Endodermal cell (in vitro differentiated cells): Measurements from ENCODE around the gene EFNA5. TPM values are rescaled to one million over a fixed set of nuclear protein-coding genes. Genes with fewer than 3 reads are reported as not detected.

Experiments used
- DNase-seq: peaks from one replicate; pipeline ENCODE4 v3.0.0-alpha.2; 2017
- H3K27ac ChIP-seq: 2 replicates; pipeline ENCODE4 v1.5.1; 2013; ENCODE audit warnings: mild to moderate bottlenecking, low read depth, low read length, moderate library complexity
- H3K27me3 ChIP-seq: 2 replicates; pipeline ENCODE4 v1.6.1; 2013; ENCODE audit warnings: mild to moderate bottlenecking, low read length, moderate library complexity; ENCODE audit not compliant: insufficient read depth, control insufficient read depth, poor library complexity, severe bottlenecking
- H3K36me3 ChIP-seq: 2 replicates; pipeline ENCODE4 v1.7.0; 2013; ENCODE audit warnings: mild to moderate bottlenecking, low read length, moderate library complexity; ENCODE audit not compliant: control insufficient read depth, insufficient read depth
- H3K4me1 ChIP-seq: one replicate; pipeline ENCODE4 v1.7.0; 2013; ENCODE audit warnings: low read length; ENCODE audit not compliant: control insufficient read depth, insufficient read depth
- H3K4me3 ChIP-seq: 2 replicates; pipeline ENCODE4 v1.5.1; 2013; ENCODE audit warnings: mild to moderate bottlenecking, low read length, moderate library complexity
- H3K9ac ChIP-seq: 2 replicates; pipeline ENCODE4 v1.6.1; 2013; ENCODE audit warnings: mild to moderate bottlenecking, low read length, moderate library complexity; ENCODE audit not compliant: poor library complexity, severe bottlenecking; ENCODE audit errors: extremely low read depth
- H3K9me3 ChIP-seq: 2 replicates; pipeline ENCODE4 v1.6.1; 2013; ENCODE audit warnings: mild to moderate bottlenecking, low read length, moderate library complexity; ENCODE audit not compliant: control insufficient read depth
- H3K27ac Mint-ChIP-seq: 2 replicates; pipeline ENCODE4 v1.8.0; 2020; ENCODE audit warnings: mixed read lengths
- H3K27me3 Mint-ChIP-seq: 2 replicates; pipeline ENCODE4 v1.8.0; 2021; ENCODE audit warnings: mild to moderate bottlenecking, mixed read lengths; ENCODE audit not compliant: insufficient read depth
- H3K36me3 Mint-ChIP-seq: 2 replicates; pipeline ENCODE4 v1.8.0; 2020; ENCODE audit warnings: low read depth, mixed read lengths
- H3K4me1 Mint-ChIP-seq: 2 replicates; pipeline ENCODE4 v1.8.0; 2020; ENCODE audit warnings: mixed read lengths
- H3K4me3 Mint-ChIP-seq: 2 replicates; pipeline ENCODE4 v1.8.0; 2020; ENCODE audit warnings: mild to moderate bottlenecking, moderate library complexity, mixed read lengths
- H3K9me3 Mint-ChIP-seq: 2 replicates; pipeline ENCODE4 v1.8.0; 2020; ENCODE audit warnings: mild to moderate bottlenecking, mixed read lengths
- WGBS, 2 experiments: methylation state at CpG; one replicate each; pipeline versions ENCODE4 v1.1.5 to v1.1.7; 2013; ENCODE audit warnings: missing lambda C conversion rate in 2 of 2, mixed read lengths in 1 of 2; ENCODE audit not compliant: insufficient coverage in 1 of 2, insufficient read length in 1 of 2; 5-methylcytosine and 5-hydroxymethylcytosine counted together
- total RNA-seq, 2 donors: library from RNA; stranded (reverse); fragmentation: NEBNext Ultra II Directional in 1 of 2; extraction: Animal tissue kit (Norgen Biotek cat#: 25700) in 1 of 2; gene quantifications; 2 replicates in 1 of 2; 3 replicates in 1 of 2; pipeline ENCODE4 v1.2.1, GENCODE V29; 2021
- TF ChIP-seq, protein P1 (sequence below): fragments of 200-600 bp; sonication (generic); conservative IDR thresholded peaks from 2 replicates; pipeline ENCODE4 v1.5.0; 2021; ENCODE audit warnings: antibody characterized with exemption, mild to moderate bottlenecking

Gene EFNA5
- total RNA-seq, 2 donors from 2014 or later, result 53.3 to 63.1 TPM

GRCh38 chr5:107557051-107557658, 113.6 kb downstream of the EFNA5 start:
- H3K36me3 Mint-ChIP-seq, result no peaks in the 10 kb centered on the region
- Histone ChIP-seq H3K4me3 (no peak overlapping the region), H3K27me3 (no peaks in the 10 kb centered on the region), H3K4me1 (peaks cover 20% of the 10 kb centered on the region), H3K36me3 (peaks cover 13% of the 10 kb centered on the region), H3K27ac (no peak overlapping the region), H3K9ac (no peak overlapping the region), H3K9me3 (no peaks in the 10 kb centered on the region)
- no peak overlapping the region for H3K27ac Mint-ChIP-seq
- DNase-seq, result peak; percentile 67
- peaks cover 31% of the 10 kb centered on the region for H3K4me1 Mint-ChIP-seq
- H3K27me3 Mint-ChIP-seq, result no peaks in the 10 kb centered on the region
- TF ChIP-seq, protein P1, sequence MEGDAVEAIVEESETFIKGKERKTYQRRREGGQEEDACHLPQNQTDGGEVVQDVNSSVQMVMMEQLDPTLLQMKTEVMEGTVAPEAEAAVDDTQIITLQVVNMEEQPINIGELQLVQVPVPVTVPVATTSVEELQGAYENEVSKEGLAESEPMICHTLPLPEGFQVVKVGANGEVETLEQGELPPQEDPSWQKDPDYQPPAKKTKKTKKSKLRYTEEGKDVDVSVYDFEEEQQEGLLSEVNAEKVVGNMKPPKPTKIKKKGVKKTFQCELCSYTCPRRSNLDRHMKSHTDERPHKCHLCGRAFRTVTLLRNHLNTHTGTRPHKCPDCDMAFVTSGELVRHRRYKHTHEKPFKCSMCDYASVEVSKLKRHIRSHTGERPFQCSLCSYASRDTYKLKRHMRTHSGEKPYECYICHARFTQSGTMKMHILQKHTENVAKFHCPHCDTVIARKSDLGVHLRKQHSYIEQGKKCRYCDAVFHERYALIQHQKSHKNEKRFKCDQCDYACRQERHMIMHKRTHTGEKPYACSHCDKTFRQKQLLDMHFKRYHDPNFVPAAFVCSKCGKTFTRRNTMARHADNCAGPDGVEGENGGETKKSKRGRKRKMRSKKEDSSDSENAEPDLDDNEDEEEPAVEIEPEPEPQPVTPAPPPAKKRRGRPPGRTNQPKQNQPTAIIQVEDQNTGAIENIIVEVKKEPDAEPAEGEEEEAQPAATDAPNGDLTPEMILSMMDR, result no peak
- WGBS, 2 experiments, result 61 to 70% methylated on average over 7 to 11 of the region's 11 CpGs
- no peak overlapping the region for H3K4me3 Mint-ChIP-seq
- no peaks in the 10 kb centered on the region for H3K9me3 Mint-ChIP-seq

- Histone ChIP-seq H3K36me3 (peaks cover 13% of the 10 kb centered on the region), H3K4me3 (no peak overlapping the region), H3K9ac (no peak overlapping the region), H3K4me1 (peaks cover 20% of the 10 kb centered on the region), H3K27me3 (no peaks in the 10 kb centered on the region), H3K27ac (no peak overlapping the region), H3K9me3 (no peaks in the 10 kb centered on the region)
- Mint-ChIP-seq H3K36me3 (no peaks in the 10 kb centered on the region), H3K9me3 (no peaks in the 10 kb centered on the region), H3K4me1 (peaks cover 31% of the 10 kb centered on the region), H3K27me3 (no peaks in the 10 kb centered on the region), H3K4me3 (no peak overlapping the region), H3K27ac (no peak overlapping the region)
- TF ChIP-seq, protein P1, result no peak
- WGBS, 2 experiments, result 99 to 100% methylated on average over 1 to 7 of the region's 7 CpGs
- no peak for DNase-seq
These were observed 114.2 kb downstream of the EFNA5 start for GRCh38 chr5:107556575-107556974.

DNA sequence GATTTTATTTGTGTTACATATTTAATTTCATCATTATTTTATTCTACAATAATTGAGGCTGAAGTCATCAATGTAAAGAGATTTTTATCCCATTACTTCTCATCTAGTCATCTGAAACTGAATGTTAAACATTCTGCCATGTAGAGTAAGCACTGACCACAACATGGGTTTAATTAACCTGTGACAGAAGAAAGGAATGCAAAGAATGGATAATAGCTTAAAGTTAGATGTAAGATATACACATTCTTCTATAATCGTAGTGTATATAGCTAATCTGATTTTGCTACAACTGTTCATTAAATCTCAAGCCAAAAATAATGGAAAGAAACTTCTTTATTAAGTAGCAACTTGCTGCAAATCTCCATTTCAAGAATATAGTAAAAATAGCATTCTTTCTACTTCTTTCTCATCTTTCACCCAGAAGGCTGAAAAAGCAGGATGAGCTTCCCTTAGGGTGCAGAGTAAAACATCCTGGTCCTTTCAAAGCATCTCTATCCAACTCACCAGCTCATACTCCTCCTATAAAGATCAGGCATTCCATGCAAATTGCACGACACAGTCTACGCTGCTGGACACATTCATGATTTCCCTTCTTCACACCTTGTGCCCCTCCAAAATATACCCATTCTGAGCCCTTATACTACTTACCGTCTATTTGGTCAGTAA, 115.2 kb downstream of the EFNA5 start:
- Histone ChIP-seq H3K4me1 (peaks cover 20% of the 10 kb centered on the region), H3K4me3 (no peak overlapping the region), H3K27ac (no peak overlapping the region), H3K9ac (no peak overlapping the region), H3K27me3 (no peaks in the 10 kb centered on the region), H3K9me3 (no peaks in the 10 kb centered on the region), H3K36me3 (peaks cover 13% of the 10 kb centered on the region)
- Mint-ChIP-seq H3K9me3 (no peaks in the 10 kb centered on the region), H3K36me3 (no peaks in the 10 kb centered on the region), H3K4me1 (peaks cover 31% of the 10 kb centered on the region), H3K27me3 (no peaks in the 10 kb centered on the region), H3K27ac (no peak overlapping the region), H3K4me3 (no peak overlapping the region)
- TF ChIP-seq, protein P1, result no peak
- DNase-seq, result no peak
- WGBS, 2 experiments, result 96 to 97% methylated on average over 3 to 4 of the region's 4 CpGs
